ENCODE results near the gene PPP1R17. TPM values are rescaled to one million over a fixed set of nuclear protein-coding genes. Genes with fewer than 3 reads are reported as not detected.

Gene PPP1R17
- total and polyA plus RNA-seq, 4 donors: 0.63 TPM; not detected in 3

- peaks cover 0 to 4% (median 0%) of the 10 kb centered on the region in 3 donors for H3K27me3 ChIP-seq (ENCODE audit: control insufficient read depth in 3 of 3, insufficient read depth in 3 of 3, low read length in 2 of 3)
- no peaks in the 10 kb centered on the region for H3K9me3 ChIP-seq (ENCODE audit: control insufficient read depth in 4 of 4, insufficient read depth in 3 of 4, low read length in 3 of 4)
- peak; percentile 82 for TF ChIP-seq CTCF (IDR thresholded peaks at IDR 0.05; ENCODE audit: control extremely low read depth, extremely low read depth)
- ATAC-seq (ENCODE audit: insufficient read depth, low FRiP score): peak; percentile 82
- peak; percentile 76 to 83 (median 80) for DNase-seq
- no peaks in the 10 kb centered on the region for H3K36me3 ChIP-seq (ENCODE audit: control insufficient read depth in 4 of 4, insufficient read depth in 4 of 4, low read length in 4 of 4)
- H3K27ac ChIP-seq (ENCODE audit: low read depth in 1 of 2, low read length in 1 of 2): no peak overlapping the region
- 56 to 57% methylated on average over 11 of the region's 11 CpGs for WGBS, 2 donors
- no peak overlapping the region for H3K9ac ChIP-seq (ENCODE audit: insufficient read depth in 1 of 2, low read length in 2 of 2)
- H3K4me3 ChIP-seq: no peak overlapping the region
- no peaks in the 10 kb centered on the region for H3K4me1 ChIP-seq (ENCODE audit: control insufficient read depth in 5 of 5, insufficient read depth in 5 of 5, low read length in 5 of 5)
Observed at GRCh38 chr7:31735991-31736982, 49.3 kb downstream of the PPP1R17 start.

- no peak for TF ChIP-seq CTCF (IDR thresholded peaks at IDR 0.05; ENCODE audit: control extremely low read depth, extremely low read depth)
- H3K9me3 ChIP-seq (ENCODE audit: control insufficient read depth in 4 of 4, insufficient read depth in 3 of 4, low read length in 3 of 4): no peaks in the 10 kb centered on the region
- no peaks in the 10 kb centered on the region for H3K36me3 ChIP-seq (ENCODE audit: control insufficient read depth in 4 of 4, insufficient read depth in 4 of 4, low read length in 4 of 4)
- WGBS, 2 donors: 78 to 81% methylated on average over 4 of the region's 4 CpGs
- no peak for DNase-seq
- no peak overlapping the region for H3K27ac ChIP-seq (ENCODE audit: low read depth in 1 of 2, low read length in 1 of 2)
- no peaks in the 10 kb centered on the region for H3K4me1 ChIP-seq (ENCODE audit: control insufficient read depth in 5 of 5, insufficient read depth in 5 of 5, low read length in 5 of 5)
- H3K9ac ChIP-seq (ENCODE audit: insufficient read depth in 1 of 2, low read length in 2 of 2): no peak overlapping the region
- H3K27me3 ChIP-seq (ENCODE audit: control insufficient read depth in 3 of 3, insufficient read depth in 3 of 3, low read length in 2 of 3): no peaks in the 10 kb centered on the region
- no peak for ATAC-seq (ENCODE audit: insufficient read depth, low FRiP score)
- no peak overlapping the region for H3K4me3 ChIP-seq
Observed at GRCh38 chr7:31741852-31742251, 54.8 kb downstream of the PPP1R17 start.

GRCh38 chr7:31744294-31744874 lies 57.4 kb downstream of the PPP1R17 start:
- peak; percentile 86 for ATAC-seq (ENCODE audit: insufficient read depth, low FRiP score)
- 3 to 4% methylated on average over 4 of the region's 4 CpGs for WGBS, 2 donors

More at GRCh38 chr7:31744294-31744874, 57.4 kb downstream of the PPP1R17 start:
- Histone ChIP-seq H3K9me3 (ENCODE audit: control insufficient read depth in 4 of 4, insufficient read depth in 3 of 4, low read length in 3 of 4) (no peaks in the 10 kb centered on the region), H3K4me3 (no peak overlapping the region), H3K27ac (ENCODE audit: low read depth in 1 of 2, low read length in 1 of 2) (no peak overlapping the region), H3K27me3 (ENCODE audit: control insufficient read depth in 3 of 3, insufficient read depth in 3 of 3, low read length in 2 of 3) (no peaks in the 10 kb centered on the region), H3K4me1 (ENCODE audit: control insufficient read depth in 5 of 5, insufficient read depth in 5 of 5, low read length in 5 of 5) (no peaks in the 10 kb centered on the region), H3K36me3 (ENCODE audit: control insufficient read depth in 4 of 4, insufficient read depth in 4 of 4, low read length in 4 of 4) (no peaks in the 10 kb centered on the region), H3K9ac (ENCODE audit: insufficient read depth in 1 of 2, low read length in 2 of 2) (no peak overlapping the region)
- DNase-seq: peak; percentile 58 to 74 (median 67)
- peak; percentile 79 for TF ChIP-seq CTCF (IDR thresholded peaks at IDR 0.05; ENCODE audit: control extremely low read depth, extremely low read depth)
